Mucosa of descending colon (tissue), 3 donors: ENCODE data around the gene TGFBI. TPM values are rescaled to one million over a fixed set of nuclear protein-coding genes. Genes with fewer than 3 reads are reported as not detected.
A peak's percentile ranks its signal among the peaks of the same experiment; 100 is the strongest.

Source experiments
- ATAC-seq: fragments of 200-7000 bp; cut with Tn5 transposase; one replicate; pipeline ENCODE4 v1.9.1; 2020; ENCODE audit warnings: mild to moderate bottlenecking, moderate library complexity
- DNase-seq, 3 donors: peaks; one replicate each; pipeline ENCODE4 v3.0.0-alpha.2; 2020
- H3K36me3 ChIP-seq: fragments of 200-600 bp; one replicate; pipeline ENCODE4 v1.8.0; 2021; ENCODE audit warnings: low read depth, mild to moderate bottlenecking
- H3K4me1 ChIP-seq: fragments of 200-600 bp; one replicate; pipeline ENCODE4 v1.8.0; 2021; ENCODE audit warnings: low read depth, mild to moderate bottlenecking
- H3K4me3 ChIP-seq: fragments of 200-600 bp; one replicate; pipeline ENCODE4 v1.8.0; 2021; ENCODE audit warnings: mild to moderate bottlenecking
- H3K9me3 ChIP-seq: fragments of 200-600 bp; one replicate; pipeline ENCODE4 v1.8.0; 2021; ENCODE audit warnings: mild to moderate bottlenecking
- intact Hi-C, 2 donors: fragments of 100-400 bp; cut with DNase I in 1 of 2; cut with micrococcal nuclease in 1 of 2; formaldehyde crosslinking; loops; one replicate each; pipeline versions ENCODE4 v1.11.0 to v1.11.1; 2022; cut with DNase I, micrococcal nuclease
- total RNA-seq, 3 donors: library from RNA; stranded (reverse); fragmentation: NEBNext Ultra II Directional in 2 of 3; extraction: Animal tissue kit (Norgen Biotek cat#: 25700) in 2 of 3; gene quantifications; one replicate each; pipeline versions ENCODE4 v1.2.1 to v1.2.4, GENCODE V29; 2021 to 2023
- TF ChIP-seq, protein P1 (sequence below): fragments of 200-600 bp; IDR thresholded peaks from one replicate; pipeline ENCODE4 v1.8.0; 2022; ENCODE audit warnings: antibody characterized with exemption, mild to moderate bottlenecking
- donor health status: DM: no; HTN: no; CAD: no; lungs with moderate emphysema.
- donor health status: DM: no; HTN: no; CAD: no.
- donor health status: DM: no; HTN: yes; CAD: no.

The TGFBI gene
- total RNA-seq, 3 donors from 2014 or later = 26.8 to 77.1 (median 47.0) TPM

- no peaks in the 10 kb centered on the region for H3K4me1 ChIP-seq
- no peak overlapping the region for H3K4me3 ChIP-seq
- TF ChIP-seq, protein P1, sequence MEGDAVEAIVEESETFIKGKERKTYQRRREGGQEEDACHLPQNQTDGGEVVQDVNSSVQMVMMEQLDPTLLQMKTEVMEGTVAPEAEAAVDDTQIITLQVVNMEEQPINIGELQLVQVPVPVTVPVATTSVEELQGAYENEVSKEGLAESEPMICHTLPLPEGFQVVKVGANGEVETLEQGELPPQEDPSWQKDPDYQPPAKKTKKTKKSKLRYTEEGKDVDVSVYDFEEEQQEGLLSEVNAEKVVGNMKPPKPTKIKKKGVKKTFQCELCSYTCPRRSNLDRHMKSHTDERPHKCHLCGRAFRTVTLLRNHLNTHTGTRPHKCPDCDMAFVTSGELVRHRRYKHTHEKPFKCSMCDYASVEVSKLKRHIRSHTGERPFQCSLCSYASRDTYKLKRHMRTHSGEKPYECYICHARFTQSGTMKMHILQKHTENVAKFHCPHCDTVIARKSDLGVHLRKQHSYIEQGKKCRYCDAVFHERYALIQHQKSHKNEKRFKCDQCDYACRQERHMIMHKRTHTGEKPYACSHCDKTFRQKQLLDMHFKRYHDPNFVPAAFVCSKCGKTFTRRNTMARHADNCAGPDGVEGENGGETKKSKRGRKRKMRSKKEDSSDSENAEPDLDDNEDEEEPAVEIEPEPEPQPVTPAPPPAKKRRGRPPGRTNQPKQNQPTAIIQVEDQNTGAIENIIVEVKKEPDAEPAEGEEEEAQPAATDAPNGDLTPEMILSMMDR = no peak
- no peak for DNase-seq
- intact Hi-C loops = no loop called here
- H3K9me3 ChIP-seq = no peaks in the 10 kb centered on the region
- H3K36me3 ChIP-seq = no peaks in the 10 kb centered on the region
- peak; percentile 39 for ATAC-seq
Measured at GRCh38 chr5:136080113-136080482, 51.3 kb downstream of the TGFBI start.

GRCh38 chr5:136080483-136081216 lies 51.9 kb downstream of the TGFBI start:
- TF ChIP-seq, protein P1 = no peak
- H3K9me3 ChIP-seq = no peaks in the 10 kb centered on the region
- DNase-seq (peak; percentile 89 to 95 (median 94)), ATAC-seq (peak; percentile 98)
- no peaks in the 10 kb centered on the region for H3K4me1 ChIP-seq
- no peak overlapping the region for H3K4me3 ChIP-seq
- intact Hi-C loops = no loop called here
- no peaks in the 10 kb centered on the region for H3K36me3 ChIP-seq

DNA sequence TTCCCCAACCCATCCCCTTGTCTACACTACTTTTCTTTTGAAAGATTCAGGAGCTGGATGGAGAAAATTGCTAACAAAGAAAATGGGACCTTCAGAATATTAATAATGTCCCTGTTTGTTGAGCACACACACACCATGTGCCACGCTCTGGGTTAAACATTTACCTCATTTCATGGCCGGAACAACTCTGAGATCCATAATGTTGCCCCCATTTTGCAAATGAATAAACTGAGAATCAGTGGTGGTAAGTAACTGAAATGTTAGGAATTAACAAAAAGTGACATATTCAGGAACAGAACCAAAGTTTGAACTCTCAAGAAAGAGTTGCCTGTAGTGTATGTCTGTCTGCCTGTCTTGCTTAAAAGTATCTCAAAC lies 52.4 kb downstream of the TGFBI start:
- Histone ChIP-seq H3K4me1 (no peaks in the 10 kb centered on the region), H3K36me3 (no peaks in the 10 kb centered on the region), H3K9me3 (no peaks in the 10 kb centered on the region), H3K4me3 (no peak overlapping the region)
- peak; percentile 26 for ATAC-seq
- intact Hi-C loops = no loop called here
- TF ChIP-seq, protein P1 = no peak
- DNase-seq = no peak

- H3K36me3 ChIP-seq = no peaks in the 10 kb centered on the region
- intact Hi-C loops = no loop called here
- ATAC-seq = peak; percentile 27
- no peak overlapping the region for H3K4me3 ChIP-seq
- peak in 1 of 3 donors; percentile 96 for DNase-seq
- no peaks in the 10 kb centered on the region for H3K9me3 ChIP-seq
- no peaks in the 10 kb centered on the region for H3K4me1 ChIP-seq
- TF ChIP-seq, protein P1 = no peak
Measured at GRCh38 chr5:136082390-136083193, 53.8 kb downstream of the TGFBI start.

DNA sequence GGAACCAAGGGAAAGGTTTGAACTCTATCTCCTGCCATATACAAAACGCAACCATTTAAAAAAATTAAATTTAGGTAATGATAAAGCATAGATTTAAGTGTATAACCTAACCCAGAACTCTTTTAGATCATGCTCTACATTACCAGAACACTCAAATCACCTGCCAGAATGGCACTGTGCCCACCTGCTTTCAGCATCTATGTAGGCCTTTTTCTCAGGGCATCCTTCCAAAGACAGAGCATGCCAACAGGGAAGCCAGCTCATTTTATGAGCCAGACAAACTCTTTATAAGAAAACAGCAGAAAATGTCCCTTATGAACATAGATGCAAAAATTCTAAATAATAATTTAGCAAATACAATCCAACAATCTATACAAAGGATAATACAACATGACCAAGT lies 55.9 kb downstream of the TGFBI start:
- Histone ChIP-seq H3K9me3 (no peaks in the 10 kb centered on the region), H3K4me3 (no peak overlapping the region), H3K4me1 (peaks cover 15% of the 10 kb centered on the region), H3K36me3 (no peaks in the 10 kb centered on the region)
- ATAC-seq (no peak), DNase-seq (peak in 1 of 3 donors; percentile 38)
- TF ChIP-seq, protein P1 = no peak
- intact Hi-C loops = no loop called here
